Measurements from ENCODE around the gene RUNDC1.

DNA sequence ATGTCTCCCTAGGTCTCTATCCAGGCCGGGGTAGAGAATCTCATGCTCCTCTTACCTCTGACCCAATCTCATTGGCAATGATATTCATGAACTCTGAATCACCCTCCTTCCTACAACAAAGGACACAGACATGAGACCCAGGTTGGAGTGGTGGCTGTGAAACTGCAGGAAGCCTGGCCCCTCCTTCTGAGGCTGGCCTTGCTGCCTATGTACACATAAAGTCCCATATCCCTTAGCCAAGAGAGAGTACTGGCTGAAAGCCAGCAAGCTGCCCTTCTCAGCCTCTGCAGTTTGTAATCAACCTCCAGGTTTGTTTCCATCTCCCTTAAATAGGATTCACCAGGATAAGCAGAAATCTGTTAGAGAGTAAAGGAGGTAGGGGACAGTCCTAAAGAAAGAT is 26.7 kb upstream of the RUNDC1 start:
- TF ChIP-seq, protein P1, sequence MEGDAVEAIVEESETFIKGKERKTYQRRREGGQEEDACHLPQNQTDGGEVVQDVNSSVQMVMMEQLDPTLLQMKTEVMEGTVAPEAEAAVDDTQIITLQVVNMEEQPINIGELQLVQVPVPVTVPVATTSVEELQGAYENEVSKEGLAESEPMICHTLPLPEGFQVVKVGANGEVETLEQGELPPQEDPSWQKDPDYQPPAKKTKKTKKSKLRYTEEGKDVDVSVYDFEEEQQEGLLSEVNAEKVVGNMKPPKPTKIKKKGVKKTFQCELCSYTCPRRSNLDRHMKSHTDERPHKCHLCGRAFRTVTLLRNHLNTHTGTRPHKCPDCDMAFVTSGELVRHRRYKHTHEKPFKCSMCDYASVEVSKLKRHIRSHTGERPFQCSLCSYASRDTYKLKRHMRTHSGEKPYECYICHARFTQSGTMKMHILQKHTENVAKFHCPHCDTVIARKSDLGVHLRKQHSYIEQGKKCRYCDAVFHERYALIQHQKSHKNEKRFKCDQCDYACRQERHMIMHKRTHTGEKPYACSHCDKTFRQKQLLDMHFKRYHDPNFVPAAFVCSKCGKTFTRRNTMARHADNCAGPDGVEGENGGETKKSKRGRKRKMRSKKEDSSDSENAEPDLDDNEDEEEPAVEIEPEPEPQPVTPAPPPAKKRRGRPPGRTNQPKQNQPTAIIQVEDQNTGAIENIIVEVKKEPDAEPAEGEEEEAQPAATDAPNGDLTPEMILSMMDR (IDR thresholded peaks at IDR 0.05): no peak
- TF ChIP-seq POLR2AphosphoS5 (IDR thresholded peaks at IDR 0.05) (no peak), POLR2A (IDR thresholded peaks at IDR 0.05) (no peak)
